HG02588 (cell line): ENCODE data around the gene TBRG4.

Experiments
- ATAC-seq: cut with Tn5 transposase; IDR thresholded peaks from one replicate; pipeline ENCODE4 v1.9.1; 2021; ENCODE audit warnings: mild to moderate bottlenecking, moderate library complexity; ENCODE audit not compliant: unreplicated experiment

Gene TBRG4

DNA sequence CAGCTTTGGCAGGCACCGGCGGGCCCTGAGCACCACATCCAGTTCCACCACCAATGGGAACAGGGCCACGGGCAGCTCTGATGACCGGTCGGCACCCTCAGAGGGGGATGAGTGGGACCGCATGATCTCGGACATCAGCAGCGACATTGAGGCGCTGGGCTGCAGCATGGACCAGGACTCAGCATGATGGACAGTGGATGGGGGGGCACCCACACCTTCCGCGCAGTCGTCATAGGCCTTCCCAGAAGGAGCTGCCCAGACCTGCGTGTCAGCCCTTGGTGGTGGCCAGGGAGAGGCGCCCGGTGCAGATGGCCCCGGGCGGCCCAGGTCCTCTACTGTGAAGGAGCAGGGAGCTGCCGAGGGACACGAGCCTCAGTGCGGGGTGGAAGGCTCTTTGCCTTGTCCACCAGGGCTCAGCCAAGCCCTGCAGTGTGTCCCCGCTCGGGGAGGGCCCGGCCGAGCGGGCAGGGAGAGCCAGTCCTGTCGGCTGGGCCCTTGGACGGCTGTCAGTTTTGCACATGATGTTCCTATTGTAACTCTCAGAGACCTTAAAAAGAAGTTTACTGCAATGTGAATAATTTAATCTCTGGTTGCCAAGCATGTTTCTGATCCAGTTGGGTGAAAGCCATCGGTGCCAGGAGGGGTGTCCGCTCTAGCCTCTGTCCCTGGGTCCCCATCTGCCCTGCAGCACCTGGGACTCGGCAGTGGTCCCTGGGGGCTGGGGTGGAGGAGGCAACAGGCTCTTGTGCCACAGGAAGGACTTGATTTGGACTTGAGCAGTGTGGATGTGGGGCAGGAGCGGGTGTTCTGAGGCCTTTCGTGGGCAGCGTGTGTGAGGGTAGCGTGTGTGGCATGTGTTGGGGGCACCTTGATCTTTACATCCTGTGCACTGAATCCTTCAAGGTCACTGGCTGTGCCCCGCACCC, 35.4 kb downstream of the TBRG4 start:
- ATAC-seq, result no peak

GRCh38 chr7:45075355-45075644, 36.2 kb downstream of the TBRG4 start:
- no peak for ATAC-seq

- no peak for ATAC-seq
Measured at GRCh38 chr7:45074528-45075354, 36.8 kb downstream of the TBRG4 start.

GRCh38 chr7:45073786-45074527, 37.5 kb downstream of the TBRG4 start:
- ATAC-seq, result no peak

- ATAC-seq, result no peak
Measured at GRCh38 chr7:45073031-45073785, 38.3 kb downstream of the TBRG4 start.

DNA sequence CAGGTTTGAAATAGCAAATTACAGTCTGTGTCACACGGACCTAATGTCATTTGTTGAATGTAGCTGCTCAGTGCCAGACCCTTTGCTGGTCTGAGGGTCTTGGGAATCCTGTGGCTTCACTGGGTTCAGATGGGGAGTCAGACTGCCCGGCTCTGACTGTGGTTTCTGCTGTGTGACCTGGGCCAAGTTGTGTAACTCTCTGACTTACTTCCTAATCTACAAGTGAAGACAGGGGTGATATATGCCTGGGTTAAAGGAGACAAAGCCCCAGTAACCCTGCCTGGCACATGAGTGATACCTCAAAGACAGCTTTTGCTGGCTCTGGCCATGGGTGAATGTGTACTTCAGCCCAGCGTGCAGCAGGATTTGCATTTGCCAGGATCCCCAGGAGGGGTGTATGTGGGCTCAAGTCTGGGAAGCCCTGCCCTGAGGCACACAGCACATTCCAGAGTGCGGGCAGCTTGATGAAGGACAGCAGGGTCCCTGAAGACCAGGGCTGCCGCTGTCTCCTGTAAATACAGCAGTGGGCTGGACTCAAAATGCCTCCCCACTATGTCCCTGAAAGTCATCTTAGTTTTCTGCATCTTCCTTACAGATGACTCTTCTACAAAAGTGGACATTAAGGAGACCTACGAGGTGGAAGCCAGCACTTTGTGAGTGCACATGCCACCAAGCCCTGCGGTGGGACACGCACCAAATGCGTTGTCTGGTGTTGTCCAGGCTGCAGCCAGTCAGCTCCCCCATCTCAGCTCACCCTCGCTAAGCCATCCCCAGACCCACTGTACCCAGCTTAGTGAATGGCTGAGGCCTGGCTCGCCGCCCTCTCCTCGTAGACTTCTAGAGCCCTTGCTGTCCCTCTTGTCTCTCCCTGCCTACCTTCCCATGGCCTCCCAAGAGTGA, 39.1 kb downstream of the TBRG4 start:
- no peak for ATAC-seq

- no peak for ATAC-seq
Measured at GRCh38 chr7:45071528-45071927, 40.0 kb downstream of the TBRG4 start.

GRCh38 chr7:45070254-45070642, 41.2 kb downstream of the TBRG4 start:
- ATAC-seq, result no peak

DNA sequence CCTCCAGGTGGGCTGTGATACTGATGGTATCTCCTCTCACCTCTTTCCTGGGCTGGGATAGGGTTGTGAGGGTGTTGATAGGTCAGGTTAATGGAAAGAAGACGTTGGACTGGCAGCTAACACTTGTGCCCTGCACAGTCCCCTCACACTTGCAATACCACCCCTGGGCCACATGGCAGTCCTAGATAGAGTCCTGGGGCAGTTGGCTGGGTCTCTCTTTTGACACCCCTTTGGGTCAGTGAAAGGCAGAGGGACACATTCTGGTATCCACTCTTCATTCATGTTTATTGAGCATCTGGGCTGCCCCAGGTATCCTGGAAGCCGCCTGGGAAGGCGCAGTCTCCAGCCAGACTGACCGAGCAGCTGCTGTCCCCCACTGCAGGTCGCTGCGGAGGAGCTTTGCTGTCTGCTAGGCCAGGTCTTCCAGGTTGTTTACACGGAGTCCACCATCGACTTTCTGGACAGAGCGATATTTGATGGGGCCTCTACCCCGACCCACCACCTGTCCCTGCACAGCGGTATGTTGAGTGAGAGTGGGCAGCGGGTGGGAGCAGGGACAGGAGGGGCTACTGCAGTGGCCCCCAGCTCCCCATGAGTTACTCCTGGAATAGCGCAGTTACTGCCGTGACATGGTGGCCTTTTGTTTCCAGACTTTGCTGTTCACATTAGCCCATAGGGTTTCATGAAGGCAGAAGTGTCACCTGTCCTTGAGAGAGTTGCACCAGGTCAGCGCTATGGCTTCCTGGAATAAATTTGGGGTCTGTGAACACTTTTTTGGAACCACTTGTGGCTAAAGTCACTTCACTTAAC, 41.8 kb downstream of the TBRG4 start:
- no peak for ATAC-seq

GRCh38 chr7:45068236-45069023, 43.1 kb downstream of the TBRG4 start:
- no peak for ATAC-seq

DNA sequence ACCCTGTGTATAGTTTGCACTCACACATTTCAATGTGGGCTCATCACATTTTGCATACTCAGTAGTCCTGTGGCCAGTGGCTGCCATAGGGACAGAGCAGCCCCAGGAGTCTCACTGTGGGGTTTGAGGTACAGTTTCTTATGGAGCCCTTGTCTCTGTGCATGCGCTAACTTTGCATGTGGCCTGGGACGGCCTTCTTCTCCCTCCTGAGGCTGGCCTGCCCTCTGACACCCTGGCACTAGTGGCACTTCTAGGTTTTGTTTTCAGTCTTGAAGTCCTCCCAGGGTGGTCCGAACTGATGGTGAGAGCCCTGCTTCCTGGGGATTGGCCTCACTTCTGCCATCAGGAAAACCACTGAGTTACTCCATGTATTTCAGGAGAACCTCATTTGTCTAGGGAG, 43.9 kb downstream of the TBRG4 start:
- no peak for ATAC-seq

DNA sequence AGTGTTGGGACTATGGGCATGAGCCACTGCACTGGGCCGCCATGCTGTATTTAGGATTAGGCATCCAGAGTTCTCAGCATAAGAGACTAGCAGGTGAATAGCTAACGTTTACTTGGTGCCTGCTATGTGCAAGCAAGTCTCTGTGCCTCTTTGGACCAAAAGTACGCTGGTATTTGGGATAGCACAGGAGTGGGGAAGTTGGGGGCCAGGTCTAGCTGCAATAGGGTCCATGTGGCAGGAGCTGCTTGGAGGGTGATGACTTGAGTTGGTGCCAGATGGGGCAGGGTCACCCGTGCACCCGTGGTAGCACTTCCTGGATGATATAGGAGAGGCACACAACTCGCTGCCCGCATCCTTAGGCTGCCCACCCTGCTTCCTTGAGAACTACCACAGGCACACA, 45.1 kb downstream of the TBRG4 start:
- no peak for ATAC-seq

- ATAC-seq, result no peak
Measured at GRCh38 chr7:45065031-45065995, 46.2 kb downstream of the TBRG4 start.

GRCh38 chr7:45064047-45064725, 47.3 kb downstream of the TBRG4 start:
- no peak for ATAC-seq

DNA sequence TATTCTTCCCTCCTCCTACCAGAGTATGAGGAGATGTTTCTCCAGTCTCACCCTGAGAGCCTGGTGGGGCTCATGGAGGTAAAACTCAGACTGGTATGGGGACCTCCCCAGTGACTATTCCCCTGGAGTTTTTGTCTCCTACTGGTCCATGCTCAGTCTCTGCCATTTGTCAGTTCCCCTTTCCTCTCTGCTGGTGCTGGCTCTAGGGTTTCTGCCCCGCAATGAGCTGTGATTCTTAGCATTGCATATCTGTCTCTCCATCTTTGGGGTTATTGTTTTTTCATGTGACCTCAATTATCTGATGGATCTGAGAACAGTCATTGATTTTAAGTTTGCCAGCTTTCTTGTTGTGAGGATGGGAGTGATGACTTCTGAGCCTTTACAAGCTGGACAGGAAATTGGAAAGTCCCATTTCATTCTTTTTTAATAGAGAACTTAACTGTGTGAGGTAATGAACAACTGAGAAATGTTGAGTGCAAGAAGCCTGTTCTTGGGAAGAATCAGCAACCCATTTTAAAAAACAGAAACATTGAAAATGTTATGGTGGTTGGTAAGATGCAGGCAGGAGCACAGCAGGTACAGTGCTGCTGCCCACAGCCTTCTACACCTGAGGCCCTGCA, 49.6 kb downstream of the TBRG4 start:
- ATAC-seq, result no peak

DNA sequence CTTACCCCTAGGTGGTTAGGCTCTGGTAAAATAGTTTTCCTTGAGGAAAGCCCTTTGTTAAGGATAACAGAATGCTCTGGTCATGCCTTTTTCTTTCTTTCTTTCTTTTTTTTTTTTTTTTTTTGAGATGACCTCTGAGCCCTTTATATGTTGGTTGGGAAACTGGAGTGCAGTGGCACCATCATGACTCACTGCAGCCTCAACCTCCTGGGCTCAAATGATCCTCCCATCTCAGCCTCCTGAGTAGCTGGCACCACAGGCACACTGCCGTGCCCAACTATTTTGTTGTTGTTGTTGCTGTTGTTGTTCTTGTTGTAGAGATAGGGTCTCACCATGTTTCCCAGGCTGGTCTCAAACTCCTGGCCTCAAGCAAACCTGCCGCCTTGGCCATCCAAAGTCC, 50.1 kb downstream of the TBRG4 start:
- no peak for ATAC-seq
